Amygdala (tissue), 56 donors: ENCODE data around the gene OSBP2.
"Not testable (repeated sequence)": the region's sequence is repeated elsewhere in the genome, so short reads cannot be mapped to it uniquely, and the experiment has no call there.

Experiments
- DNase-seq, 56 donors: peaks; one replicate each; lab custom pipeline; 2025; lab: John Stamatoyannopoulos, UW

The OSBP2 gene

DNA sequence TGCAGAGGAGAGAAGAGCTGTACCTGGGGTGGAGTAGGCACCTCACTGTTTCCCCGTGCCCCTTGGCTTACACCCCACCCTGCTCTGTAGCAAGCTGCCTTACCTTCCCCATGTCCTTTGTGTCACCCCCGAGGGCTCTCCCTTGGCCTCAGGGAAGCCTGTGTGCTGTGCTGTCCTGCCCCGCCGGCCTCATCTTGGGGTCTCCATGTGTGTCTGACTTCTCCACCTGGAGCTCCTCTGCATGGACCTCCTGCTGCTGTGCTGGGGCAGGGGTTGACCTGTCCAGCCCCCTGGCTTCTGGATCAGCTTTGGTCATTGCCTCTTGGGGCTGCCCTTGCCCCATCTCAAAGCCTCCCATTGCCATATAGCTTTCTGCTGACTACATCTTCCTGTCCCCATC lies 59.8 kb downstream of the OSBP2 start:
- no peak for DNase-seq

DNA sequence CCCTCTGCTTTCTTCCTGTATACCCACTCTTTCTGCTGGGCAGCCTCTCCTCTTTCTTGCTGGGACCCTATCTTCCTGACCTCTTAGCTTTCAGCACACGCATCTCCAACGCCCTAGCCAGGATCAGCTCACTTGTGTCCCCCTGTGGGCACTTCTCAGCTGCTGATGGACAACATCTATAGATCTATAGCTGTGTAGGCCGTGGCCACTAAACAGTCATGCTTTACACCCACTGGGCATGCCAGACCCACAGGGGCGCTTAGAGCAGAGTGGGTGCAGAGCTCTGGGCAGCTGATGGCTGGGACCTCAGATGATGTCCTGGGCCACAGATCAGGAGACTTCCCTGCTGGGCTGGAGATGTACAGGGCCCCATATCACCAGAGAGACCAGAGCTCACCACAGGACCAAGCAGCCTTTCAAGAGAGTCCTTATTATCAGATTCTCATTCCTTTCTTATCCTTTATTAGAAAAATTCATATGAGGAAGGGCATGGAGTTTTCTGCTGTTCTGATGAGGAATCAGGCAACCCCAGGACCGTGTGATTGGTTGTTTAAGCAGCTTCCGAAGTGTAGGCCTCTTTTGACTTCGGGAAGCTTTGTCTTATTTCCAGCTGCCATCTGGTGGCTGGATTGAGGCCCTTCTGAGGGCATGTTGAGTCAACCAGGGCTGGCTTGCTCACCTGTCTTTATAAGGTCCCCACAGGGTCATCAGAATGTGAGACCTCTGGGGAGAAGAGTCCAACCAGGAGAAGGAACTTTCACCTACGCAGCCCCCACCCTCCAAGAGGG lies 60.5 kb downstream of the OSBP2 start:
- peak in 35 of 56 donors; percentile 2 to 68 (median 22) for DNase-seq

DNA sequence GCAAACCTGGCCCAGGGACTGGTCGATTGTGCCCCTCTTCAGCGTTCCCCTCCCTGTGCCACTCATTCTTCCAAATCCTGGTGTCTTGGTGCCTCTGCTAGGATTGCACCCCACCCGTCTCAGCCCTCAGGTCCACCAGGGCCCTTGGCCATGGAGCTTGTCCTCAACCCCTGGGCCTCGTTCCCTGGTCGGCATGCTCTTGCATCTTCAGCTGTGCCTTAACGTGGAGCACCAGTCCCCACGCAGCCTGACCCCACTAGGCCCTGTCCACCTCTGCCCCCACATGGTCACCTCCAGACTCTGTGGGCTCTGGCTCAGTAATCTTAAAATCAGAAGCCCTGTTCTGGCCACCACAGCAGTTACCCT lies 61.1 kb downstream of the OSBP2 start:
- DNase-seq = no peak

DNA sequence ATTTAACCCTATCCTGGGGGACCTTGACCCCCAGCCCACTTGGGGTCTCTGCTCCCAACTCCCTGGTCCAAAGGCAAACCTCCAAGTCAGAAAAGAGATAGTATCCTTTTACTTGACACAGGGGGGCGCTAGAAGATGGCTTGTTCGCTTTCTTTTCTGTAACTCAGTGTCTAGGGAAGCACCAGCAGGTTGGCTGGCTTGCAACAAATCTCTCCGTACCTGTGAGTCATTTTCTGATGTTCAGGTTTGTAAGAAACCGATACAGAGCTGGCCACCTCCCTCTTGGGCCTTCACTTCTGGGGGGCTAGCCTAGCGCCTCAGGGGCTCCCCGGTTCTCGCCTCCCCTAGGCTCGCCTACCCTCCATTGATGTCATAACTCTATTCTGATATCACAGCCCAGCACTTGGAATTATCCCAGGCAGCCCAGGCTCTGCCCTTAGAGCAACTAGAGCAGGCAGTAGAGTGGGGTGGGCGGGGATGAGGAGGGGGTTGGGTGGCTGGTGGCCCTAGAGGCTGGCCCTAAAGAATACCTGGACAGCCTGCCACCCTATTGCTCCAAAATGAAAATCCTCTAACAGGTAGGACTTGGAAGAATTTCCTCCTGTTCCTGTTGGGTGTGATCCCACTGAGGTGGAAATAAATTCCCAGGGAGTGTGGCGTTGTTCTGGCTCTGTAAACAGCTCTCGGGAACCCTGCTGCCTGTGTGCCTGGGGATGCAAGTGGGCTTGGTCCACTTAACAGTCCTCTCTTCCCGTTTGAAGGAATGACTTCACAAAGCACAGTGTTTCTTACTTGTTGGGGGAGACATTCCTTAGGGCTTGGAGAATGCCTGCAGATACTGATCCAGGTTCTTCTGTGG lies 69.4 kb downstream of the OSBP2 start:
- DNase-seq = peak in 18 of 56 donors; percentile 2 to 49 (median 14)

DNA sequence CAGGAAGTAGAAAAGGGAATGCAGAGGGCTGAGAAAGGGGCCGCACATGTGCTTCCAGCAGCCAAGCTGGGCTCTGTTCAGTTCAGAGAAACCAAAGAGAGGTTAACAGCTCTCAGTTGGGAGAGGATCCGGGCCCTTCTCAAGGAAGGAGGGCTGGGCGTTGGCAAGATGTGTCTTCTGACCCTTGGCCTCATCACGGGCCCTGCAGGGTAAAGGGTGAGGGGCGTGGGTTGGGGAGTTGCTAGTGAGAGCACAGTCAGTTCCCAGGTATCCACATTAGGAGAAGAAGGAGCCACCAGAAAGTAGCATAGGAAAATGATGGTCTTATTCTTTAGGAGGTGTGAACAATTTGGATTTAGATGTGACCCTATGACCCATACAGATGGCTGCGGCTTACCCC lies 73.0 kb downstream of the OSBP2 start:
- DNase-seq = no peak

DNA sequence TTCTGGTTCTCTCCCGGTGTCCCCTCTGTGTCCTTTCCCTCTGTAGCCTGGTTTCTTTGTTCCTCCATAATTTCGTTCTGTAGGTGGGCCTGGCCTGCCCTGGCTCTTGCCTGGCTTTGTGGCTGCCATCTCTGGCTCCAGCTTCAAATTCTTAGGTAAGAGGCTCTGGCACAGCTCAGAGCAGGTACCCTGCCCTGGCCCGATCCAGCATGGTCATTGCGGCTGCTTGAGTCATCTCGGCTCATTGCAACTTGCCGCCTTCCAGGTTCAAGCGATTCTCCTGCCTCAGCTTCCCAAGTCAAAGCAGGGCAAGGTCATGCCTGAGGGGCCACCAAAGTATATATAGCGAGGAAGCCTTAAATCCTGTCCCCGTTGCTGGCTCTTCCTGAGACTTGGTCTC lies 76.0 kb downstream of the OSBP2 start:
- DNase-seq = no peak

DNA sequence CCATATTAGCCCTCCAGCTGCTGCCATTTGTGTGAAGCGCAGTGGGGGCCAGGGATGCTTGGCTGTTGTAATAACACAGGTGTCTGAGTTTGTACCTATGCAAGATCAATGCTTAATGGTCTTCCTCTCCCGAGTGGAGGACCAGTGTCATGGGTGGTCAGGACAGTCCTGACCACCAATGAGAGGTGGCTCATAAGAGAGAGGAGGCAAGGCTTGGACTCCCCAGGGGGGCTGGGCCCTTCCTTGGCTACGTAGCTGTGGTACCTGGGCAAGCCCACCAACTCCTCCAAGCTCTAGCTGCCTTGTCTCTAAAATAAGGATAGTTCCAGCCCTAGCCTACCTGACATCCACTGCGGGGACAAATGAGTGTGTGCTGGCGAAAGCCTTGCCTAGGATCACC lies 79.2 kb downstream of the OSBP2 start:
- no peak for DNase-seq

DNA sequence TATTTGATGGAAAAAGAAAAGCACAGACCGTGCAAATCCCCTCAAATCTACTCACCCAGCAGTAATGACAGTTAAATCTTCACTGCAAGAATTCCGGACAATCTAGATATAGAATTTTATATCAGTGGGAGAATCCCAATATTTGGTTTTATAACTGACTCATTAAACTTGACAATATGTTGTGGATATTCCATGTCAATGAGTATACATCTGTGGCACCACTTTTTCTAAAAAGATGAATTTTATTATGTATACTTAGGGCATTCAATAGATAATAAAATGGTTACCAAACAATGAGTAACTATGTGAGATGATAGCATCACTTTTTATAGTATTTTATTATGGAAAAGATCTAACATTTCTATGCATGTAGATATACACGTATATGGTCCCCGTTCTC lies 79.9 kb downstream of the OSBP2 start:
- no peak for DNase-seq

DNA sequence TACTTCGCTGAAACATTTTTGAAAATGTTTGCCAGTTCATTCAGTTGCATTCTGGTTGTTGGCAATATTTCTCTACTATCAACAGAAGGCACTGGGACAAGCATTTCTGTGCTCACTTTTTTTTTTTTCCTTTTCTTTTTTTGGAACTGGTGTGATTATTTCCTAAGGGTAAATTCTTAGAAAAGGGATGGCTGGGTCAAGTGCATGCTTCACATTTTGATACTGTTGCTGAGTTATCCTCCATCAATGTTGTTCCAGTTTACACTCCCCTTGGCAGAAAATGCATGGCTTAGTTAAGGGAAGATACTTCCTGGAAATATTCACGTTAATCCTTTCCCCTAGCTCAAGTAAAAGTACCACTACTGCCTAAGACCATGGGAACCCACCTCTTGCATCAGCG lies 81.8 kb downstream of the OSBP2 start:
- DNase-seq = no peak

DNA sequence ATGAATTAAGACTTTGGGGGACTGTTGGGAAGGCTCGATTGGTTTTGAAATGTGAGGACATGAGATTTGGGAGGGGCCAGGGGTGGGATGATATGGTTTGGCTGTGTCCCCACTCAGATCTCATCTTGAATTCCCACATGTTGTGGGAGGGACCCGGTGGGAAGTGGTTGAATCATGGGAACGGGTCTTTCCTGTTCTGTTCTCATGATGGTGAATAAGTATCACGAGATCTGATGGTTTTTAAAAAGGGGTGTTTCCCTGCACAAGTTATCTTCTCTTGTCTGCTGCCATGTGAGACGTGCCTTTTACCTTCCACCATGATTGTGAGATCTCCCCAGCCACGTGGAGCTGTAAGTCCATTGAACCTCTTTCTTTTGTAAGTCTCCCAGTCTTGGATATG lies 82.5 kb downstream of the OSBP2 start:
- not testable (repeated sequence) for DNase-seq

DNA sequence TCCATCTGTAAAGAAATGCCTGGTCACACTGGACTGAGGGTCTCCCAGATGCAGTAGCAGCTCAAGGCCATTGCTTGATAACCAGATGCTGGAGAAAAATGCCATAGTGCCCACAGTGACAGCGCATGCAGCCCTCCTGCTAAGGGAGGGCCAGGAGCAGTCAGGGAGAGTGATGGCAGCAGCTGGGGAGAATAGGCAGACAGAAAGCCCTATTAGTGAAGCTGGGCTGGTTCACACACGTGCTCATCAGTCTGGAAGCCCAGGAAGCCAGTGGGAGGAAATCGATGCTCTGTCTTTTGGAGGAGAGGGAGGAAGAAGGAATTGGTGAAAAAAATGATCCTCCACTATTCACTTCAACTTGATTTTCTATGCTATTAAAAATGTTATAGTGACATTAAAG lies 82.9 kb downstream of the OSBP2 start:
- DNase-seq = peak in 2 of 56 donors; percentile 4 to 8

DNA sequence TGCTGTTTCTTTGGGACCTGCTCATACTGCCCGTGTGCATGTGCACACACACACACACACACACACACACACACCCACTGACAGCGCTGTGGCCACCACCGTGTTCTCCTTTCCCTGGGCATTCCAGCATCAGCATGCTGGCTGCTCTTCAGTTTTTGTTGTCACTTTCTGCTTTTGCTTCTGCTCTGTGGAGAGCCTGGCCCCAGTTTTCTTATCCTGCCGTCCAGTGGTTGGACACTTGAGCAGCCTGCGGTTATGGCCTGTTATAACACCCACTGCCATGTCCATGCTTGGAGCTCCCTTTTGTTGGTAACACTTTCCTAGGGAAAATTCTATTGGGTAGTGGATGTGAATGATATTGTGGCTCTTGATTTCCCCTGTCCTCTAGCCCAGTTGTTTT lies 83.6 kb downstream of the OSBP2 start:
- DNase-seq = no peak

DNA sequence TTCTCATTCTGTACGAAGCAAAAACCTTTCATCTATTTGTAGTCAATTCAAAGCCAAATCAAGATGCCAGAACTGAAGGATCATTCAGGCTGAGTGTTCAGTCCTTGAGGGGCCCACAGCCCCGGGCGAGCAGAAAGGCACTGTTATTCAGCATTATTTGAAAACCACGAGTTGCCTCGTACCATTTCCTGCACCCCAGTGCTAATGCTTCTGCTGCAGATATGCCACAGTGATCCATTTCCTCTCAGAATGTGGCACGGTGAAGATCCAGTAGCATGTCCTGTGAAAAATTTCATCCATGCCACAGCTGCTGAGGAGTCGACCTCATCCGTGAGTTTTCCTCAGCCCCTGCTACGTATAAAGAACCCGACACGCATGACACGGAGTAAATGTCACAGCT lies 85.4 kb downstream of the OSBP2 start:
- no peak for DNase-seq

DNA sequence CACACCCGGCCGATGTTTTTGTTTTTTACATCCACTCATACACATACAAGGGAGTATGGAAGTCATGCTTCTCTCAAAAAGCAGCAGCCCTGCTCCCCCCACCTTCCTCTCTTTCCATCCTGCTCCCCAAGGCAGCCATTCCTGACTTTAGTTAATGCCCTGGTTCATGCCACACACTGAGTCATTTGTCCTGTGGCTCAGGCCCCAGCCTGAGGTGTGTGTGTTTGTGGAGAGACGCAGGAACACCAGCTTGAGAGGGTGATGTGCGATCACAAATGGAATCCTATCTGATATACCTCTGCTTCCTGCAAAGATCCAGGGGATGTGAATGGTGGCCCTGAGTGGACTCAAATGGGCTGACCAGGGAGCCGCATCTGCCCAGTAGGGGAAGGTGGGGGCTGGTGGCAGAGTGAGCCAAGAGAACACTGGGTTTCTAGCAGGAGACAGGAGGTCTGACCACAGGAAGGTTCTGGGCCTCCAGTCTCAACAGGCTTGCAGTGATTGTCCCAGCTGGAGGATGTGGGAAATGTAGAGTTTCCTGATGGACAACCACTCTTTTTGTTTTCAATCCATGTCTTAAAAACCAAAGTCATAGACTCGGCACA lies 86.7 kb downstream of the OSBP2 start:
- no peak for DNase-seq

DNA sequence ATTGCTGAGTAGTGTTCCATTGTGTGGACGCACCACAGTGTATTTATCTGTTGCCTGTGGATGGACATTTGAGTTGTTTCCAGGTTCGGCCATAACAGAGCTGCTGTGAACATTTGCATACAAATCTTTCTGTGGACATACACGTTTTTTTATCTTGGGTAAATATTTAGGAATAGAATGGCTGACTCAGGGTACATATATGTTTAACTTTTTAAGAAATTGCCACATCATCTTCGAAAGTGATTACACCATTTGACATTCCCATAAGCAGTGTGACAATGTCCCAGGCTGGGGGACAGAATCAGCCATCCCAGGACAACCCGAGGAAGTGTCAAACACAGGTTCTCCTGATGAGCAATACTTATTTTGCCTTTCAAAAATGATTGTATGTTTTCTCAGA lies 87.9 kb downstream of the OSBP2 start:
- DNase-seq = no peak

DNA sequence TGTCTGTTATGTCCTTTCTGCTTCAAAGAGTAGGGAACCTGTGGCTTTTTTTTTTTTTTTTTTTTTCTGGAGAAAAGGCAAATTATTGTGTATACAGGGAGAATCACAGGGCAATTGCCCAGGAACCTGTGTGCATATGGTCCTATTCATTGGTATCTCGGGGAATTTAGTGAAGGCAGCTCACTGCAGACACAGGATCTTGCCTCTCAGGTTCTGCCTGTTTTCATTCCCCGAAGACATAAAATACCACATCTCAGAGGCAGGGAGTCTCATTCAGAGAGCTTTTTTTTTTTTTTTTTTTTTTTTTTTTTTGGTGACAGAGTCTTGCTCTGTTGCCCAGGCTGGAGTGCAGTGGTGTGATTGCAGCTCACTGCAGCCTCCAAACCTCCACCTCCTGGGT lies 88.3 kb downstream of the OSBP2 start:
- DNase-seq = no peak

DNA sequence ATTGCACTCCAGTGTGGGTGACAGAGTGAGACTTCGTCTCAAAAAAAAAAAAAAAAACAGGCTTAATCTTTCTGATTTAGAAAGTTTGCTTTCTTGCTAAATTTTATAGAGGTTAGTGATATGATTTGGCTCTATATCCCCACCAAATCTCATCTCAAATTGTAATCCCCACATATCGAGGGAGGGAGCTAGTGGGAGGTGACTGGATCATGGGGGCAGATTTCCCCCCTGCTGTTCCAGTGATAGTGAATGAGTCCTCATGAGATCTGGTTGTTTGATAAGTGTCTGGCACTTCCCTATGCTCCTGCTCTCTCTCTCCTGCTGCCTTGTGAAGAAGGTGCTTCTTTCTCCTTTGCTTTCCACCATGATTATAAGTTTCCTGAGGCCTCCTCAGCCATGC lies 90.9 kb downstream of the OSBP2 start:
- no peak for DNase-seq

DNA sequence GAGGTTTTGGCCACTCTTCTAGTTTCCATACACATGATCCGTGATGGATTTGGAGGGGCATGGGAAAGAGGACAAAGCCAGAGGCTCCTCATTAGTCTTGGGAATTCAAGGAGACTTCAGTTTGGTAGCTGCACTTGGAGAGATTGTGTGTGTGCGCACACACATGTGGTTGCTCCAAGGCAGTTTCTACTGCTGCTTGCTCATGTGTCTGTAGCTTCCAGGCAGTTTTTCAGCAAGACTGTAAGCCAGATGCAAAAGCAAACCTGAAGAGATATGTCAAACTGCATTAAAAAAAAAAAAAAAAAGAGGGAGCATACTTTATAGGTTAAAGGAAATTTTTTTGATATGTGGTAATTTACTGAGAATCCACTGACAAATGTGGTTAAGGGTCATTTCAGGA lies 95.7 kb downstream of the OSBP2 start:
- no peak for DNase-seq

DNA sequence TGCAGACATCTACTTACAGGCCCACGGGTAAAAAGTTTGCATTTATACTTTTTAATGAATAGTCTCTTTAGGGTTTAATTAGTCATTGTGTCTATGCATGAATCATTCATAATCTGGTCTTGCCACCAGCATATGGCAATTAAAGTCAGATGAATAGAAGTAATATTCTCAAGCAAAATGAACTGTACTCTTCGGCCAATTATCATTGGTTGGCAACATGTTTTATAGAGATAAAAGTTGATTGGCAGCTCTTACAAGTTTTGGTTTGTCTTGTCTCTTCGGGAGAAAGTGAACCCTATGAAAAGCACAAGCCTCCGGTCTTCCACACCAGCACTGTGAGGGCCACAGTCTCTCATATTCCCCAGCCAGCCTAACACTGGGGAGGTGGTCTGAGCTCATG lies 97.8 kb downstream of the OSBP2 start:
- DNase-seq = no peak

DNA sequence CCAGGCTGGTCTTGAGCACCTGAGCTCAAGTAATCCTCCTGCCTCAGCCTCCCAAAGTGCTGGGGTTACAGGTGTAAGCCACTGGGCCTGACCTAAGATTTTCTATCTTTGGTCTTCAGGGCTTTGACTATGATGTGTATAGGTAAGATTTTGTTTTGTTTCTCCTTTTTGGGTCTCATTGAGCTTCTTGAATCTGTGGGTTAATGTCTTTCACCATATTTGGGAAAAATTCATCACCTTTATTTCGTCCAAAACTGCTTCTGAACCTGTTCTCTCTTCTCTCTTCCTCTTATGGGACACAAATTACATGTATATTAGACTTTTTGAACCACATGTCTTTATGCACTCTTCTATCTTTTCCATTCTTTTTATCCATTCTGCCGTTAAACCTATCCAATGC lies 100.4 kb downstream of the OSBP2 start:
- no peak for DNase-seq

DNA sequence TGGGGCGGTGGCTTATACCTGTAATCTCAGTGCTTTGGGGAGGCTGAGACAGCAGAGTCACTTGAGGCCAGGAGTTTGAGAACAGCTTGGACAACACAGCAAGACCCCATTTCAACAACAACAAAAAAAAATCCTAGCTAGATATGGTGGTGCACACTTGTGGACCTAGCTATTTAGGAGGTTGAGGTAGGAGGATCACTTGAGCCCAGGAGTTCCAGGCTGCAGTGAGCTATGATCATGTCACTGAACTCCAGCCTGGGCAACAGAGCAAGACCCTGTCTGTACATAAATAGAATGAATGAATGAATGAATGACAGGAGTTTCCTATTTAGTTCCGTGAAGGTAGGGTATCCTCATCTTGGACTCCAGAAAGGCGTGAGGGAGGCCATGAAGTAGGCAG lies 107.0 kb downstream of the OSBP2 start:
- DNase-seq = no peak
